Endodermal cell (in vitro differentiated cells): ENCODE data around the gene SLX9. TPM values are rescaled to one million over a fixed set of nuclear protein-coding genes. Genes with fewer than 3 reads are reported as not detected.

Experiments
- DNase-seq: peaks from one replicate; pipeline ENCODE4 v3.0.0-alpha.2; 2017
- H3K27ac ChIP-seq: 2 replicates; pipeline ENCODE4 v1.5.1; 2013; ENCODE audit warnings: mild to moderate bottlenecking, low read depth, low read length, moderate library complexity
- H3K27me3 ChIP-seq: 2 replicates; pipeline ENCODE4 v1.6.1; 2013; ENCODE audit warnings: mild to moderate bottlenecking, low read length, moderate library complexity; ENCODE audit not compliant: insufficient read depth, control insufficient read depth, poor library complexity, severe bottlenecking
- H3K36me3 ChIP-seq: 2 replicates; pipeline ENCODE4 v1.7.0; 2013; ENCODE audit warnings: mild to moderate bottlenecking, low read length, moderate library complexity; ENCODE audit not compliant: control insufficient read depth, insufficient read depth
- H3K4me1 ChIP-seq: one replicate; pipeline ENCODE4 v1.7.0; 2013; ENCODE audit warnings: low read length; ENCODE audit not compliant: control insufficient read depth, insufficient read depth
- H3K4me3 ChIP-seq: 2 replicates; pipeline ENCODE4 v1.5.1; 2013; ENCODE audit warnings: mild to moderate bottlenecking, low read length, moderate library complexity
- H3K9ac ChIP-seq: 2 replicates; pipeline ENCODE4 v1.6.1; 2013; ENCODE audit warnings: mild to moderate bottlenecking, low read length, moderate library complexity; ENCODE audit not compliant: poor library complexity, severe bottlenecking; ENCODE audit errors: extremely low read depth
- H3K9me3 ChIP-seq: 2 replicates; pipeline ENCODE4 v1.6.1; 2013; ENCODE audit warnings: mild to moderate bottlenecking, low read length, moderate library complexity; ENCODE audit not compliant: control insufficient read depth
- H3K27ac Mint-ChIP-seq: 2 replicates; pipeline ENCODE4 v1.8.0; 2020; ENCODE audit warnings: mixed read lengths
- H3K27me3 Mint-ChIP-seq: 2 replicates; pipeline ENCODE4 v1.8.0; 2021; ENCODE audit warnings: mild to moderate bottlenecking, mixed read lengths; ENCODE audit not compliant: insufficient read depth
- H3K36me3 Mint-ChIP-seq: 2 replicates; pipeline ENCODE4 v1.8.0; 2020; ENCODE audit warnings: low read depth, mixed read lengths
- H3K4me1 Mint-ChIP-seq: 2 replicates; pipeline ENCODE4 v1.8.0; 2020; ENCODE audit warnings: mixed read lengths
- H3K4me3 Mint-ChIP-seq: 2 replicates; pipeline ENCODE4 v1.8.0; 2020; ENCODE audit warnings: mild to moderate bottlenecking, moderate library complexity, mixed read lengths
- H3K9me3 Mint-ChIP-seq: 2 replicates; pipeline ENCODE4 v1.8.0; 2020; ENCODE audit warnings: mild to moderate bottlenecking, mixed read lengths
- WGBS, 2 experiments: methylation state at CpG; one replicate each; pipeline versions ENCODE4 v1.1.5 to v1.1.7; 2013; ENCODE audit warnings: missing lambda C conversion rate in 2 of 2, mixed read lengths in 1 of 2; ENCODE audit not compliant: insufficient coverage in 1 of 2, insufficient read length in 1 of 2; 5-methylcytosine and 5-hydroxymethylcytosine counted together
- total RNA-seq, 2 donors: library from RNA; stranded (reverse); fragmentation: NEBNext Ultra II Directional in 1 of 2; extraction: Animal tissue kit (Norgen Biotek cat#: 25700) in 1 of 2; gene quantifications; 2 replicates in 1 of 2; 3 replicates in 1 of 2; pipeline ENCODE4 v1.2.1, GENCODE V29; 2021
- TF ChIP-seq, protein P1 (sequence below): fragments of 200-600 bp; sonication (generic); conservative IDR thresholded peaks from 2 replicates; pipeline ENCODE4 v1.5.0; 2021; ENCODE audit warnings: antibody characterized with exemption, mild to moderate bottlenecking

Gene SLX9
- total RNA-seq, 2 donors from 2014 or later = 38.0 to 48.9 TPM

DNA sequence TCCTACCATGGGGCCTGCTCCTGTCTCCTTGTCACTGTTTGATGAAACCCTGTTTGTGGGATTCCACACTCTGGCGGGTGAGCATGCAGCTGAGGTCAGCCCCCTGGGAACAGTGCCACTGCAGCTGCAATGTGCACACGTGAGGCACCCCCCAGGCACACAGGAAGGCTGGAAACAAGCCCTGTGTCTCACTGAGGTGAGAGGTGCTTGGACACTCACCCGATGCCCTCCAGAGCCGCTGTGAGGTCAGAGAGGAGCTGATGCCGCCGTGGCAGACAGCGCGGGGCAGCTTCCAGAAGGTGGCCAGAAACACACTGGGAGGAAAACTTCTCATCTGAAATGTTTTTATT is 49.7 kb downstream of the SLX9 start:
- no peaks in the 10 kb centered on the region for H3K36me3 ChIP-seq
- no peak overlapping the region for H3K27ac Mint-ChIP-seq
- 89 to 95% methylated on average over 4 to 8 of the region's 8 CpGs for WGBS, 2 experiments
- no peak for DNase-seq
- no peaks in the 10 kb centered on the region for H3K9me3 Mint-ChIP-seq
- no peaks in the 10 kb centered on the region for H3K36me3 Mint-ChIP-seq
- no peaks in the 10 kb centered on the region for H3K27me3 ChIP-seq
- H3K9me3 ChIP-seq = no peaks in the 10 kb centered on the region
- H3K4me1 ChIP-seq = no peaks in the 10 kb centered on the region
- no peak overlapping the region for H3K9ac ChIP-seq
- no peaks in the 10 kb centered on the region for H3K4me1 Mint-ChIP-seq
- no peak overlapping the region for H3K27ac ChIP-seq
- H3K4me3 ChIP-seq = no peak overlapping the region
- H3K4me3 Mint-ChIP-seq = no peak overlapping the region
- TF ChIP-seq, protein P1, sequence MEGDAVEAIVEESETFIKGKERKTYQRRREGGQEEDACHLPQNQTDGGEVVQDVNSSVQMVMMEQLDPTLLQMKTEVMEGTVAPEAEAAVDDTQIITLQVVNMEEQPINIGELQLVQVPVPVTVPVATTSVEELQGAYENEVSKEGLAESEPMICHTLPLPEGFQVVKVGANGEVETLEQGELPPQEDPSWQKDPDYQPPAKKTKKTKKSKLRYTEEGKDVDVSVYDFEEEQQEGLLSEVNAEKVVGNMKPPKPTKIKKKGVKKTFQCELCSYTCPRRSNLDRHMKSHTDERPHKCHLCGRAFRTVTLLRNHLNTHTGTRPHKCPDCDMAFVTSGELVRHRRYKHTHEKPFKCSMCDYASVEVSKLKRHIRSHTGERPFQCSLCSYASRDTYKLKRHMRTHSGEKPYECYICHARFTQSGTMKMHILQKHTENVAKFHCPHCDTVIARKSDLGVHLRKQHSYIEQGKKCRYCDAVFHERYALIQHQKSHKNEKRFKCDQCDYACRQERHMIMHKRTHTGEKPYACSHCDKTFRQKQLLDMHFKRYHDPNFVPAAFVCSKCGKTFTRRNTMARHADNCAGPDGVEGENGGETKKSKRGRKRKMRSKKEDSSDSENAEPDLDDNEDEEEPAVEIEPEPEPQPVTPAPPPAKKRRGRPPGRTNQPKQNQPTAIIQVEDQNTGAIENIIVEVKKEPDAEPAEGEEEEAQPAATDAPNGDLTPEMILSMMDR = no peak
- no peaks in the 10 kb centered on the region for H3K27me3 Mint-ChIP-seq

DNA sequence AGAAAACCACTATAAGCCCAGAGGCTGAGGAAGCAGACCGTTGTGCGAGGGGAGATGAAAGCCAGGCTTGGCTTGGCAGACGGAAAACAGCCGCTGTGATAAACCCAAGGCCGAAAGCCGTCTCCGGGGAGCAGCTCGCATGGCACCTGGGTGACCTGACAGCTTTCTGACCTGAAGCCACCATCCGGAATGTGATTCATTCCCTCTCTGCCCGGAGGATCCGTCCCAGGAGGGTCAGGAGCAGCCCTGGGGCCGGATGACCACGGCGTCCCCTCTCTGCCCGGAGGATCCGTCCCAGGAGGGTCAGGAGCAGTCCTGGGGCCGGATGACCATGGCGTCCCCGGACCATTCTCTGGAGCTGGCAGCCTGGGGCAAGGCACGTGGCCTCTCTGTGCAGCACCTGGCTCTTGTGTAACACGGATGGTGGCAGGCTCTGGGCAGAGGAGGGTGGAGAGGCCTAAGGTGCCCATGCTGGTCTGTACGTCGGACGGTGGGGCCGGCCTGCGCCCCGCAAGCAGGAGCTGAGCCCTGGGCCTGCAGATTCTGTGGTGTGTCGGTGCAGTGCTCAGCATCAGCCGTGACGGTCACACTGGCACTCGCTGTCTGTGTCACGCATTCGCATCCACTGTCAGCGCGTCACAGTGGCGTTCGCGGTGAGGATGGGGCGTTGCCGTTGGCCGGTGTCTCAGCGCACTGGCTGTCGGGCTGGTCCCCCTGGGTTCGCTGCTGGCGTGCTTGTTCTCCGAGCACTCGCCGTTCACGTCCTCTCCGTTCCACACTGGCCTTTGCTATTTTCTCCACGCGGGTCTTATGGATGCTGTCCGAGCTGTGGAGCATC is 50.3 kb downstream of the SLX9 start:
- Histone ChIP-seq H3K4me3 (no peak overlapping the region), H3K9me3 (no peaks in the 10 kb centered on the region), H3K9ac (no peak overlapping the region), H3K27me3 (no peaks in the 10 kb centered on the region), H3K27ac (no peak overlapping the region), H3K4me1 (no peaks in the 10 kb centered on the region), H3K36me3 (no peaks in the 10 kb centered on the region)
- no peaks in the 10 kb centered on the region for H3K4me1 Mint-ChIP-seq
- TF ChIP-seq, protein P1 = no peak
- no peaks in the 10 kb centered on the region for H3K36me3 Mint-ChIP-seq
- no peak for DNase-seq
- 93 to 95% methylated on average over 52 to 53 of the region's 53 CpGs for WGBS, 2 experiments
- no peak overlapping the region for H3K4me3 Mint-ChIP-seq
- H3K27ac Mint-ChIP-seq = no peak overlapping the region
- H3K9me3 Mint-ChIP-seq = no peaks in the 10 kb centered on the region
- H3K27me3 Mint-ChIP-seq = no peaks in the 10 kb centered on the region

DNA sequence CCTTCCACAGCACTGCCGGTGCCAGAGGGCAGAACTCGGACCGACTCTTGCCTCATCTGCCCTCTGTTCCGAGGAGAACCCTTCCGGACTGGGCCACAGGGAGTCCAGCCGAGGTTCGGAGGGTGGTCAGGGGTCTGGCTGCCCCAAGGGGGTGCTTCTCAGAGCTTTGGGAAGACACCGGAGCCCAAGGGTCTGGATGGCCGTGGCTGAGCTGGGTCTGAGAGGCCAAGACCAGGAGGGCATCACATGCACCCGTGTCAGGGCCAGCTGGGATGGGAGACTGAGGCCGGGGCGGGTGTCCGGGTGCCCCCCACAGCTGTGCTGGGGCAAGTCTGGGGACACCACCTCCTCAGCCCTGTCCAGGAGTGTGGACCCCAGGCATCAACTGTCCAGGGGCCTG is 51.1 kb downstream of the SLX9 start:
- TF ChIP-seq, protein P1 = no peak
- no peaks in the 10 kb centered on the region for H3K9me3 ChIP-seq
- no peaks in the 10 kb centered on the region for H3K36me3 Mint-ChIP-seq
- no peak overlapping the region for H3K27ac ChIP-seq
- DNase-seq = no peak
- no peaks in the 10 kb centered on the region for H3K4me1 ChIP-seq
- WGBS, 2 experiments = 86 to 96% methylated on average over 9 to 13 of the region's 13 CpGs
- no peak overlapping the region for H3K4me3 Mint-ChIP-seq
- H3K9ac ChIP-seq = no peak overlapping the region
- no peak overlapping the region for H3K4me3 ChIP-seq
- H3K27ac Mint-ChIP-seq = no peak overlapping the region
- no peaks in the 10 kb centered on the region for H3K27me3 Mint-ChIP-seq
- H3K27me3 ChIP-seq = no peaks in the 10 kb centered on the region
- H3K36me3 ChIP-seq = no peaks in the 10 kb centered on the region
- no peaks in the 10 kb centered on the region for H3K9me3 Mint-ChIP-seq
- H3K4me1 Mint-ChIP-seq = no peaks in the 10 kb centered on the region
